RWPE2 (cell line): ENCODE results near the gene RRAD.
A peak's percentile ranks its signal among the peaks of the same experiment; 100 is the strongest.
"Not testable (repeated sequence)": the region's sequence is repeated elsewhere in the genome, so short reads cannot be mapped to it uniquely, and the experiment has no call there.

Experiments used
- ATAC-seq: fragments of 200-7000 bp; cut with Tn5 transposase; 3 replicates; pipeline ENCODE4 v1.9.1; 2021; ENCODE audit warnings: low read depth
- DNase-seq: peaks from one replicate; pipeline ENCODE4 v3.0.0-alpha.2; 2020; ENCODE audit warnings: low spot score
- H3K27ac ChIP-seq: fragments of 450-650 bp; 2 replicates; pipeline ENCODE4 v1.5.1; 2017; ENCODE audit warnings: mild to moderate bottlenecking; ENCODE audit not compliant: poor library complexity, severe bottlenecking
- H3K27me3 ChIP-seq: fragments of 250-450 bp; sonication (Bioruptor Pico); 2 replicates; pipeline ENCODE4 v1.5.1; 2021; ENCODE audit warnings: mild to moderate bottlenecking, moderate library complexity; ENCODE audit not compliant: insufficient read depth, poor library complexity, severe bottlenecking
- H3K36me3 ChIP-seq: fragments of 250-450 bp; sonication (Bioruptor Pico); 2 replicates; pipeline ENCODE4 v1.5.1; 2020; ENCODE audit warnings: low read depth, mild to moderate bottlenecking, moderate library complexity
- H3K4me1 ChIP-seq: fragments of 250-450 bp; sonication (Bioruptor Pico); 2 replicates; pipeline ENCODE4 v1.5.1; 2021; ENCODE audit warnings: mild to moderate bottlenecking, moderate library complexity; ENCODE audit not compliant: insufficient read depth, poor library complexity, severe bottlenecking
- H3K4me3 ChIP-seq: fragments of 250-450 bp; sonication (Bioruptor Pico); 2 replicates; pipeline ENCODE4 v1.5.1; 2021; ENCODE audit warnings: mild to moderate bottlenecking, moderate library complexity; ENCODE audit not compliant: severe bottlenecking
- H3K9me3 ChIP-seq: fragments of 250-450 bp; sonication (Bioruptor Pico); 2 replicates; pipeline ENCODE4 v1.5.1; 2021; ENCODE audit warnings: mild to moderate bottlenecking, moderate library complexity; ENCODE audit not compliant: severe bottlenecking
- TF ChIP-seq, protein P1 (sequence below): fragments of 450-650 bp; IDR thresholded peaks from one replicate; pipeline ENCODE4 v1.5.1; 2017; ENCODE audit warnings: mild to moderate bottlenecking, moderate library complexity; ENCODE audit not compliant: poor library complexity, severe bottlenecking

RRAD gene, protein sequence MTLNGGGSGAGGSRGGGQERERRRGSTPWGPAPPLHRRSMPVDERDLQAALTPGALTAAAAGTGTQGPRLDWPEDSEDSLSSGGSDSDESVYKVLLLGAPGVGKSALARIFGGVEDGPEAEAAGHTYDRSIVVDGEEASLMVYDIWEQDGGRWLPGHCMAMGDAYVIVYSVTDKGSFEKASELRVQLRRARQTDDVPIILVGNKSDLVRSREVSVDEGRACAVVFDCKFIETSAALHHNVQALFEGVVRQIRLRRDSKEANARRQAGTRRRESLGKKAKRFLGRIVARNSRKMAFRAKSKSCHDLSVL

DNA sequence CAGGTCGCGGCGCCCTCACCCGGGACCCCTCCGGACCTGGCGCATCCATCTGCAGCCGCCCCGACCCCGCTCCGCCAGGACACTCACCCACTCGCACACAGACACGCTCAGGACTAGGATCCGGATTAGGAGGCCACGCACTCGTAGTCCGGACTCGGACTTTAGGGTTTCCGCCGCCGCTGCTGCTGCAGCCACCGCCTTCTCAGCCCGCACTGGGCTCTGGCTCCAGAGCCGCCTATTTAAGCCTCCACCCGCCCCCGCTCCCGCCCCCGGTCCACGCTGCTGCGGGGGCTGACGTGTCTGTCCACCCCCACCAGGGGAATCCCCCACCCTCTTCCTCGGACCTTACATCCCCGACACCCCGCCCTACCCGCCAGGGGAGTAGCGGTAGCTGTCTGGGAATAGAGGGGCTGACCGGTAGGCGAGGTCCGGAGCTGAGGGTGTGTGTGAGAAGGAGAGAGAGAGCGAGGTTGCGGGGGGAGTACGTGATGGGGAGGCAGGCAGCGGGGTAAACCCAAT lies at the start of gene RRAD:
Gene RRAD (minus strand): TSS at position 214 of the 519 bp plus-strand sequence. CDS start 356 bp downstream, outside the sequence.
- no peak for DNase-seq
- H3K4me3 ChIP-seq, result peak within 1 kb of the TSS; percentile 19
- ATAC-seq, result no peak
- no peak within 1 kb of the TSS for H3K27ac ChIP-seq
- H3K9me3 ChIP-seq, result no peaks in the 10 kb centered on the region
- H3K36me3 ChIP-seq, result no peaks in the 10 kb centered on the region
- TF ChIP-seq, protein P1, sequence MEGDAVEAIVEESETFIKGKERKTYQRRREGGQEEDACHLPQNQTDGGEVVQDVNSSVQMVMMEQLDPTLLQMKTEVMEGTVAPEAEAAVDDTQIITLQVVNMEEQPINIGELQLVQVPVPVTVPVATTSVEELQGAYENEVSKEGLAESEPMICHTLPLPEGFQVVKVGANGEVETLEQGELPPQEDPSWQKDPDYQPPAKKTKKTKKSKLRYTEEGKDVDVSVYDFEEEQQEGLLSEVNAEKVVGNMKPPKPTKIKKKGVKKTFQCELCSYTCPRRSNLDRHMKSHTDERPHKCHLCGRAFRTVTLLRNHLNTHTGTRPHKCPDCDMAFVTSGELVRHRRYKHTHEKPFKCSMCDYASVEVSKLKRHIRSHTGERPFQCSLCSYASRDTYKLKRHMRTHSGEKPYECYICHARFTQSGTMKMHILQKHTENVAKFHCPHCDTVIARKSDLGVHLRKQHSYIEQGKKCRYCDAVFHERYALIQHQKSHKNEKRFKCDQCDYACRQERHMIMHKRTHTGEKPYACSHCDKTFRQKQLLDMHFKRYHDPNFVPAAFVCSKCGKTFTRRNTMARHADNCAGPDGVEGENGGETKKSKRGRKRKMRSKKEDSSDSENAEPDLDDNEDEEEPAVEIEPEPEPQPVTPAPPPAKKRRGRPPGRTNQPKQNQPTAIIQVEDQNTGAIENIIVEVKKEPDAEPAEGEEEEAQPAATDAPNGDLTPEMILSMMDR, result no peak
- H3K4me1 ChIP-seq, result peaks cover 18% of the 10 kb centered on the region
- peaks cover 20% of the 10 kb centered on the region for H3K27me3 ChIP-seq

DNA sequence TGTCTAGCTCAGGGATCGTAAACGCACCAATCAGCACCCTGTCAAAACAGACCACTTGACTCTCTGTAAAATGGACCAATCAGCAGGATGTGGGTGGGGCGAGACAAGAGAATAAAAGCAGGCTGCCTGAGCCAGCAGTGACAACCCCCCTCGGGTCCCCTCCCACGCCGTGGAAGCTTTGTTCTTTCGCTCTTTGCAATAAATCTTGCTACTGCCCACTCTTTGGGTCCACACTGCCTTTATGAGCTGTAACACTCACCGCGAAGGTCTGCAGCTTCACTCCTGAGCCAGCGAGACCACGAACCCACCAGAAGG lies 49.6 kb upstream of the RRAD start:
- not testable (repeated sequence) for H3K9me3 ChIP-seq, DNase-seq, H3K27me3 ChIP-seq, H3K4me3 ChIP-seq, ATAC-seq, H3K36me3 ChIP-seq, H3K27ac ChIP-seq
- H3K4me1 ChIP-seq, result peaks cover 16% of the 10 kb centered on the region

DNA sequence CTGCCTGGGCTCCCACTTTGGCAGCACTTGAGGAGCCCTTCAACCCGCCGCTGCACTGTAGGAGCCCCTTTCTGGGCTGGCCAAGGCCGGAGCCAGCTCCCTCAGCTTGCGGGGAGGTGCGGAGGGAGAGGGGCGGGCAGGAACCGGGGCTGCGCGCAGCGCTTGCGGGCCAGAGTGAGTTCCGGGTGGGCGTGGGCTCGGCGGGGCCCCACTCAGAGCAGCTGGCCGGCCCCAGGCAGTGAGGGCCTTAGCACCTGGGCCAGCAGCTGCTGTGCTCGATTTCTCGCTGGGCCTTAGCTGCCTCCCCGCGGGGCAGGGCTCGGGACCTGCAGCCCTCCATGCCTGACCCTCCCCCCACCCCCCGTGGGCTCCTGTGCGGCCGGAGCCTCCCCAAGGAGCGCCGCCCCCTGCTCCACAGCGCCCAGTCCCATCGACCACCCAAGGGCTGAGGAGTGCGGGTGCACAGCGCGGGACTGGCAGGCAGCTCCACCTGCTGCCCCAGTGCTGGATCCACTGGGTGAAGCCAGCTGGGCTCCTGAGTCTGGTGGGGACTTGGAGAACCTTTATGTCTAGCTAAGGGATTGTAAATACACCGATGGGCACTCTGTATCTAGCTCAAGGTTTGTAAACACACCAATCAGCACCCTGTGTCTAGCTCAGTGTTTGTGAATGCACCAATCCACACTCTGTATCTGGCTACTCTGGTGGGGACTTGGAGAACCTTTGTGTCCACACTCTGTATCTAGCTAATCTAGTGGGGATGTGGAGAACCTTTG lies 49.0 kb upstream of the RRAD start:
- H3K27ac ChIP-seq, DNase-seq, H3K27me3 ChIP-seq, H3K36me3 ChIP-seq, H3K4me3 ChIP-seq, ATAC-seq, H3K9me3 ChIP-seq: not testable (repeated sequence)
- H3K4me1 ChIP-seq, result peaks cover 16% of the 10 kb centered on the region

DNA sequence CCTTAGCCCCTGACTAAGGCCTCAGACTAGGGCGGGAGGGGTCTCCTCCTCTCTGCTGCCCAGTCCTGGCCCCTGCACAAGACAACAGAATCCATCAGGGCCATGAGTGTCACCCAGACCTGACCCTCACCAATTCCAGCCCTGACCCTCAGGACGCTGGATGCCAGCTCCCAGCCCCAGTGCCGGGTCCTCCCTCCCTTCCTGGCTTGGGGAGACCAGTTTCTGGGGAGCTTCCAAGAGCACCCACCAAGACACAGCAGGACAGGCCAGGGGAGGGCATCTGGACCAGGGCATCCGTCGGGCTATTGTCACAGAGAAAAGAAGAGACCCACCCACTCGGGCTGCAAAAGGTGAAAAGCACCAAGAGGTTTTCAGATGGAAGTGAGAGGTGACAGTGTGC lies 48.4 kb upstream of the RRAD start:
- ATAC-seq (no peak), DNase-seq (no peak)
- H3K36me3 ChIP-seq, result no peaks in the 10 kb centered on the region
- TF ChIP-seq, protein P1, result no peak
- H3K9me3 ChIP-seq, result no peaks in the 10 kb centered on the region
- H3K4me3 ChIP-seq, result no peak overlapping the region
- no peak overlapping the region for H3K27ac ChIP-seq
- peaks cover 16% of the 10 kb centered on the region for H3K4me1 ChIP-seq
- no peaks in the 10 kb centered on the region for H3K27me3 ChIP-seq

DNA sequence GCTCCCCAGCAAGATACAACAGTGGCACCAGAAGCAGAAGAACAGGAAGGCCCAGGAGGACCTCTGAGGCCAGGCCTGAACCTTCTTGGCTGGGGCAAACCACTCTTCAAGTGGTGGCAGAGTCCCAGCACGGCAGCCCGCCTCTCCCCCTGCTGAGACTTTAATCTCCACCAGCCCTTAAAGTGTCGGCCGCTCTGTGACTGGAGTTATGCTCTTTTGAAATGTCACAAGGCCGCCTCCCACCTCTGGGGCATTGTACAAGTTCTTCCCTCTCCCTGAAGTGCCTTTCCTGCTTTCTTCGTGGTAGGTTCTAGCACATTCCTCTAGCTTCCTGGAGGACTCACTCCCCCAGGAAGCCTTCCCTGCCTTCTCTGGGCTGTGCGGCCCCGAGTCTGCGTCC lies 47.6 kb upstream of the RRAD start:
- H3K4me1 ChIP-seq, result peaks cover 16% of the 10 kb centered on the region
- ATAC-seq, result no peak
- no peak overlapping the region for H3K4me3 ChIP-seq
- DNase-seq, result no peak
- H3K36me3 ChIP-seq, result no peaks in the 10 kb centered on the region
- TF ChIP-seq, protein P1, result no peak
- no peaks in the 10 kb centered on the region for H3K27me3 ChIP-seq
- H3K27ac ChIP-seq, result peak overlapping the region; percentile 69
- no peaks in the 10 kb centered on the region for H3K9me3 ChIP-seq
